ENCODE results near the gene POLR1E.

The POLR1E gene, protein sequence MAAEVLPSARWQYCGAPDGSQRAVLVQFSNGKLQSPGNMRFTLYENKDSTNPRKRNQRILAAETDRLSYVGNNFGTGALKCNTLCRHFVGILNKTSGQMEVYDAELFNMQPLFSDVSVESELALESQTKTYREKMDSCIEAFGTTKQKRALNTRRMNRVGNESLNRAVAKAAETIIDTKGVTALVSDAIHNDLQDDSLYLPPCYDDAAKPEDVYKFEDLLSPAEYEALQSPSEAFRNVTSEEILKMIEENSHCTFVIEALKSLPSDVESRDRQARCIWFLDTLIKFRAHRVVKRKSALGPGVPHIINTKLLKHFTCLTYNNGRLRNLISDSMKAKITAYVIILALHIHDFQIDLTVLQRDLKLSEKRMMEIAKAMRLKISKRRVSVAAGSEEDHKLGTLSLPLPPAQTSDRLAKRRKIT

DNA sequence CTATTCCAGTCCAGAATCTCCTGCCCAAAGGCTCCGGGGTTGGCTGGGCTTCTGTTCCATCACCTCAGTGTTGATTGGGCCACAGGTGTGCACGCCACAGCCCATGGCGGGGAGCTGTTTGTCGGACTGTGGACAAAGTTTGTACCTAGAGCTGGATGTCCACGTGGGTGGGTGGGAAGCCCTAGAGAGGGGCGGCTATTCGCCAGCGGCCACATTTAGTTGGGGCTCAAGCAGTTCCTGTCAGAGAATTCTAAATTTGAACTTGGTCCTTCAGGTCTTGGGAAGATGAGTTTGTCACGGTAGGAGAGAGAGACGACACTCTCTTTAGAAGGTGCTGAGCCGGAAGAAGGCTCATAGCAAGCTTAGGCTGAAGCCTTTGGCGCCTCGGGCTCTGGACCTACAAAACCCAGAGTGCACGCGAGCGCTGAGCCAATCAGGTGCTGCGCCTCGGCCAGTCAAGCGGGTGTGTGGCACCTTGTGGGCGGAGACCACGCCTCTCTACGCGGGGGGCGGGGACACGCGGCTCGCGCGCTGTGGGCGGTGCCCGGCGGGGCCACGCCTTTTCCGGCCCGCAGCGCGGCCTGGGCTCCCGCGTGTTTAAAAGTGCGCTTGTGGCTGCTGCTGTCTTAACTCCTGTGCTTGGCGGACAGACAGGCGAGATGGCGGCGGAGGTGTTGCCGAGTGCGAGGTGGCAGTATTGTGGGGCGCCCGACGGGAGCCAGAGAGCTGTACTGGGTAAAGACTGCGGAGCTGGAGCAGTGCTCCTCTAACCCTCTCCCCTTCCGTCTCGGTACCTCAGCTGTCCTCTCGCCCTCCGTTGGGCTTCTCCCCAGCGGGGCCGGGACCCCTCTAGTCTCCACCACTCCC lies at the start of gene POLR1E:
TSS of gene POLR1E (plus strand) at position 560 of the 867 bp plus-strand sequence. CDS start at position 660, 100 bp downstream.
- Histone ChIP-seq H3K4me3 (ENCODE audit: low read length in 2 of 2) (peak within 1 kb of the TSS; percentile 92 to 97), H3K36me3 (ENCODE audit: control insufficient read depth in 2 of 2, insufficient read depth in 2 of 2, low read length in 2 of 2) (peaks cover 0 to 6% of the 10 kb centered on the region in 2 donors), H3K9me3 (ENCODE audit: control insufficient read depth in 2 of 2, low read length in 2 of 2) (no peaks in the 10 kb centered on the region), H3K4me1 (ENCODE audit: control insufficient read depth in 2 of 2, insufficient read depth in 2 of 2, low read length in 2 of 2) (peaks cover 13 to 20% of the 10 kb centered on the region in 2 donors), H3K27ac (ENCODE audit: low read depth in 2 of 2, low read length in 2 of 2) (peak within 1 kb of the TSS; percentile 42 to 67), H3K27me3 (ENCODE audit: control insufficient read depth in 2 of 2, insufficient read depth in 2 of 2, low read length in 2 of 2) (peaks cover 0 to 4% of the 10 kb centered on the region in 2 donors), H3K9ac (ENCODE audit: low read depth in 1 of 2, low read length in 2 of 2) (peak within 1 kb of the TSS; percentile 75 to 76)

DNA sequence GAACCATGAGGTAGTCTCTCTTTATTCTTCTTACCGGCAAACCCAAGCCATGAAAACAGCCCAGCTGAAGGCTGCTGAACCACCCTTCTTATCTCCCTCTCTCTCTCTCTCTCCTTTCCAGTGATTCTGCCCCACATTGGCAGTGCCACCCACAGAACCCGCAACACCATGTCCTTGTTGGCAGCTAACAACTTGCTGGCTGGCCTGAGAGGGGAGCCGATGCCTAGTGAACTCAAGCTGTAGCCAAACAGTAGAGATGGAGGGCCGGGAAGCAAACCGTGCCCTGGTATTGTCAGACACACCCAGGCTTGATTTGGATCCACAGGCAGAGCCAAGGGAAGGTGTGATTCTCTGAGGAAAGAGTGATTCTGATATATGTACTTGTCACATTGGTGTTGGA lies 49.2 kb upstream of the POLR1E start:
- Histone ChIP-seq H3K36me3 (ENCODE audit: control insufficient read depth in 2 of 2, insufficient read depth in 2 of 2, low read length in 2 of 2) (peaks cover 48 to 82% of the 10 kb centered on the region in 2 donors), H3K27ac (ENCODE audit: low read depth in 2 of 2, low read length in 2 of 2) (no peak overlapping the region)

DNA sequence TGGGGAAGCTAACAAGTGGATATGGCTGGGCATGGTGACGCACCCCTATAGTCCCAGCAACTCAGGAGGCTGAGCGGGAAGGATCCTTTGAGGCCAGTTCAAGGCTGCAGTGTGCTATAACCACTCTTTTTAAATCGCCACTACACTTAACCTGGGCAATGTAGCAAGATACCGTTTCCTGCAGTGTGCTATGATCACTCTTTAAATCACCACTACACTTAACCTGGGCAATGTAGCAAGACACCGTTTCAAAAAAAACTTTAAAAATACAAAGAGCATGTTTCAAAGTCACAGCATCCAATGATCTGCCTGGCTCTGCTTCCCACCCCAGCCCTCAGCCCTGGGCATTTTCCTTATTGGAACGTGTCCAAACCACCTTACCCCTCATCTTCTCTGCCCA lies 48.7 kb upstream of the POLR1E start:
- Histone ChIP-seq H3K9me3 (ENCODE audit: control insufficient read depth in 2 of 2, low read length in 2 of 2) (no peaks in the 10 kb centered on the region), H3K4me1 (ENCODE audit: control insufficient read depth in 2 of 2, insufficient read depth in 2 of 2, low read length in 2 of 2) (no peaks in the 10 kb centered on the region), H3K27ac (ENCODE audit: low read depth in 2 of 2, low read length in 2 of 2) (no peak overlapping the region), H3K36me3 (ENCODE audit: control insufficient read depth in 2 of 2, insufficient read depth in 2 of 2, low read length in 2 of 2) (peaks cover 53 to 84% of the 10 kb centered on the region in 2 donors), H3K9ac (ENCODE audit: low read depth in 1 of 2, low read length in 2 of 2) (no peak overlapping the region), H3K4me3 (ENCODE audit: low read length in 2 of 2) (no peak overlapping the region), H3K27me3 (ENCODE audit: control insufficient read depth in 2 of 2, insufficient read depth in 2 of 2, low read length in 2 of 2) (no peaks in the 10 kb centered on the region)

More for the DNA sequence above, 49.2 kb upstream of the POLR1E start:
- Histone ChIP-seq H3K4me3 (ENCODE audit: low read length in 2 of 2) (no peak overlapping the region), H3K9ac (ENCODE audit: low read depth in 1 of 2, low read length in 2 of 2) (no peak overlapping the region), H3K9me3 (ENCODE audit: control insufficient read depth in 2 of 2, low read length in 2 of 2) (no peaks in the 10 kb centered on the region), H3K4me1 (ENCODE audit: control insufficient read depth in 2 of 2, insufficient read depth in 2 of 2, low read length in 2 of 2) (no peaks in the 10 kb centered on the region), H3K27me3 (ENCODE audit: control insufficient read depth in 2 of 2, insufficient read depth in 2 of 2, low read length in 2 of 2) (no peaks in the 10 kb centered on the region)

DNA sequence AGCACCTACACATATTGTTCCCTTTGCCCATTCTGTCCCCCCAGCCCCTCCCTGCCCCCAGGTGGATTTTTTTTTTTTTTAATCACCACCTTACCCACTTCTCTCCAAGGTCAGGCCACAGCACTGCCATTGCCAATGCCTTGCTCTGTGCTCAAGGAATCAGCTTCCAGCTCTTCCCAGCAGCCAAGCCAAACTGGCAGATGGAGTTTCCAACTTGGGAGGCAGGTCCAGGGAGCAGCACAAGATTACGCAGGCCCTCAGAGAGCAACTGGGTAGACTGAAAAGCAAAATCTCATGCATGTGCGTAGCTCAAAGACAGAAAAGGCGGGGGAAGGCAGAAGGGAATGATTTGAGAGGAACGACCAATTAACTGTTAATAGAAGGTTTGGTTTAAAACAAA lies 48.1 kb upstream of the POLR1E start:
- Histone ChIP-seq H3K4me1 (ENCODE audit: control insufficient read depth in 2 of 2, insufficient read depth in 2 of 2, low read length in 2 of 2) (no peaks in the 10 kb centered on the region), H3K27ac (ENCODE audit: low read depth in 2 of 2, low read length in 2 of 2) (no peak overlapping the region), H3K27me3 (ENCODE audit: control insufficient read depth in 2 of 2, insufficient read depth in 2 of 2, low read length in 2 of 2) (no peaks in the 10 kb centered on the region), H3K4me3 (ENCODE audit: low read length in 2 of 2) (no peak overlapping the region), H3K36me3 (ENCODE audit: control insufficient read depth in 2 of 2, insufficient read depth in 2 of 2, low read length in 2 of 2) (peaks cover 59 to 89% of the 10 kb centered on the region in 2 donors), H3K9ac (ENCODE audit: low read depth in 1 of 2, low read length in 2 of 2) (no peak overlapping the region), H3K9me3 (ENCODE audit: control insufficient read depth in 2 of 2, low read length in 2 of 2) (no peaks in the 10 kb centered on the region)

DNA sequence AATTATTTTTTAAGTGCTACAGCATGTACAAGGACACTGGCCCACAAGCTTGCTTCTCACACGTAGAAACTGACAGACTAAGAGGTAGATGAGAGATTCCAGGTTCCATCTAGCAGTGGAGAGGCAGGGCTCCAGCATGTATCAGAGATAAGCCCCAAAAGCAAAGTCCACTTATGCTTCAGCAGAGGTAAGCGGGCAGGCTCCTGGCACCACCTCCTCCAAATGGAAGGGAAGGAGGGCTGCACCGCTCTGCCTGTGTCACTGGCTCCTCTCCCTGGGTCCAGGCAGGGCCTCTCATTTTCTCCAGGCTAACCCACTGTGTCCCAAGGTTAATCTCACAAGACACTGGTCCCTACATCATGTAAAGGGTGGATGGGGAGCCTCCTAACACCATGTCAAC lies 47.4 kb upstream of the POLR1E start:
- Histone ChIP-seq H3K36me3 (ENCODE audit: control insufficient read depth in 2 of 2, insufficient read depth in 2 of 2, low read length in 2 of 2) (peaks cover 61 to 89% of the 10 kb centered on the region in 2 donors), H3K27ac (ENCODE audit: low read depth in 2 of 2, low read length in 2 of 2) (no peak overlapping the region), H3K4me1 (ENCODE audit: control insufficient read depth in 2 of 2, insufficient read depth in 2 of 2, low read length in 2 of 2) (no peaks in the 10 kb centered on the region), H3K4me3 (ENCODE audit: low read length in 2 of 2) (no peak overlapping the region), H3K9me3 (ENCODE audit: control insufficient read depth in 2 of 2, low read length in 2 of 2) (no peaks in the 10 kb centered on the region), H3K27me3 (ENCODE audit: control insufficient read depth in 2 of 2, insufficient read depth in 2 of 2, low read length in 2 of 2) (no peaks in the 10 kb centered on the region), H3K9ac (ENCODE audit: low read depth in 1 of 2, low read length in 2 of 2) (no peak overlapping the region)

DNA sequence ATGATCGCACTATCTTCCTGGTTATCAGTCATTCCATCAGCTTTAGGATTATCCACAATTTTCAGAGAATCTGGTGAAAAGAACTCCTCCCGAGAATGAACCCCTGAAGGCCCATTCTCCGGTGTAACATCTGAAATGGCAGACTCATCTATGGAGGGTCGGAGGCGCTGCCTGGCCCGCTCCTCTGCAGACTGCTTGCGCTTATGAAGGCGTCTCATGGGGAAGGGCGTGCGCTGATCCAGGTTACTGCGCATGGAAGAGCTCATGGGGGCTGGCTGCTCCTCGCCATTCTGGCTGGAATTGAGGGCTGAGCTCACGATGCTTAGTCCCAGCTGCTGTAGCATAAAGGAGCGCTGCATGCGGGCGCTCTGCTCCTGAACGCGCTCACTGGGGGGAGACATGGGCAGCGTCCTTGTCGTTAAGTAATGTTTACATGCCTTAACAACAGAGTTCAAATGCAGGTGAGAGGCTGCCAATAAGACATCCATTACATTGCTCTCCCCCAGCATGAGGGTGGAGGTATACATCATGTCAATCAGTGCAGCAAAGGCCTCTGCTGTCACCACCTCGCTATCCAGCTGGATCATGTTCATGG lies 43.9 kb upstream of the POLR1E start:
- H3K9ac ChIP-seq (ENCODE audit: low read depth in 1 of 2, low read length in 2 of 2), result no peak overlapping the region
- peaks cover 51 to 57% of the 10 kb centered on the region in 2 donors for H3K36me3 ChIP-seq (ENCODE audit: control insufficient read depth in 2 of 2, insufficient read depth in 2 of 2, low read length in 2 of 2)
- H3K4me1 ChIP-seq (ENCODE audit: control insufficient read depth in 2 of 2, insufficient read depth in 2 of 2, low read length in 2 of 2), result peaks cover 0 to 5% of the 10 kb centered on the region in 2 donors
- H3K27ac ChIP-seq (ENCODE audit: low read depth in 2 of 2, low read length in 2 of 2), result no peak overlapping the region
- no peak overlapping the region for H3K4me3 ChIP-seq (ENCODE audit: low read length in 2 of 2)
- H3K9me3 ChIP-seq (ENCODE audit: control insufficient read depth in 2 of 2, low read length in 2 of 2), result no peaks in the 10 kb centered on the region
- H3K27me3 ChIP-seq (ENCODE audit: control insufficient read depth in 2 of 2, insufficient read depth in 2 of 2, low read length in 2 of 2), result no peaks in the 10 kb centered on the region

DNA sequence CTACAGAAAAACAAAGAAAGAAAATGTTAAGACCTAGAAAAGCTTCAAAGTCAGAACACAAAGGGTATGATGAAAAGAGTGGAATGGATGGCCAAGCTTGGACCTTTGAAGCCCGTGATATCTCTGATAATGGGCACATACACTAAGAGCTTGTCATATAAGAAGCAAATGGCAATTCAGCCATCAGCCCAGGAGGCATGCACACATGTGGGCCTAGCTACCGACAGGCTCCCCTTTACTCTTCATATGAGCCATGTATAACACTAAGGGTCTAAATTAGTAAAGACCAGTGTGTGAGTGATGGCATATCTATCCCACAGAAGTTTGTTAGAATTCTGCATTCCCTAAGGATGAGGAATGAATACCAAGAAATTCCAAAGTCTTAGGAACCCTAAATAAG lies 43.2 kb upstream of the POLR1E start:
- Histone ChIP-seq H3K27ac (ENCODE audit: low read depth in 2 of 2, low read length in 2 of 2) (no peak overlapping the region), H3K9ac (ENCODE audit: low read depth in 1 of 2, low read length in 2 of 2) (no peak overlapping the region), H3K4me1 (ENCODE audit: control insufficient read depth in 2 of 2, insufficient read depth in 2 of 2, low read length in 2 of 2) (peaks cover 0 to 5% of the 10 kb centered on the region in 2 donors)

DNA sequence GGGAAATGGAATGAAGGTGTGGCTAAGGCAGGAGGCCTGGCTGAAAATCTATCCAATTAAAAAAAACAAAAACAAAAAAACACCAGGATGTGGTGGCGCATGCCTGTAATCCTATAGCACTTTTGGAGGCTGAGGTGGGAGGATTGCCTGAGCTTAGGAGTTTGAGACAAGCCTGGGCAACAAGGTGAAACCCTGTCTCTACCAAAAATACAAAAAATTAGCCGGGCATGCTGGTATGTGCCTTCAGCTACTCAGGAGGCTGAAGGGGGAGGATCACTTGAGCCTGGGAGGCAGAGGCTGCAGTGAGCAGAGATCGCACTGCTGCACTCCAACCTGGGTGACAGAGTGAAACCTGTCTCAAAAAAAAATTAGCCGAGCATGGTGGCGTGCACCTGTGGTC lies 42.2 kb upstream of the POLR1E start:
- H3K9ac ChIP-seq (ENCODE audit: low read depth in 1 of 2, low read length in 2 of 2), result no peak overlapping the region
- H3K4me3 ChIP-seq (ENCODE audit: low read length in 2 of 2), result no peak overlapping the region
- H3K9me3 ChIP-seq (ENCODE audit: control insufficient read depth in 2 of 2, low read length in 2 of 2), result no peaks in the 10 kb centered on the region
- H3K4me1 ChIP-seq (ENCODE audit: control insufficient read depth in 2 of 2, insufficient read depth in 2 of 2, low read length in 2 of 2), result peaks cover 0 to 5% of the 10 kb centered on the region in 2 donors
- no peaks in the 10 kb centered on the region for H3K27me3 ChIP-seq (ENCODE audit: control insufficient read depth in 2 of 2, insufficient read depth in 2 of 2, low read length in 2 of 2)
- H3K36me3 ChIP-seq (ENCODE audit: control insufficient read depth in 2 of 2, insufficient read depth in 2 of 2, low read length in 2 of 2), result peaks cover 35 to 40% of the 10 kb centered on the region in 2 donors
- no peak overlapping the region for H3K27ac ChIP-seq (ENCODE audit: low read depth in 2 of 2, low read length in 2 of 2)

More for the DNA sequence above, 43.2 kb upstream of the POLR1E start:
- no peaks in the 10 kb centered on the region for H3K9me3 ChIP-seq (ENCODE audit: control insufficient read depth in 2 of 2, low read length in 2 of 2)
- H3K27me3 ChIP-seq (ENCODE audit: control insufficient read depth in 2 of 2, insufficient read depth in 2 of 2, low read length in 2 of 2), result no peaks in the 10 kb centered on the region
- peaks cover 45 to 50% of the 10 kb centered on the region in 2 donors for H3K36me3 ChIP-seq (ENCODE audit: control insufficient read depth in 2 of 2, insufficient read depth in 2 of 2, low read length in 2 of 2)
- H3K4me3 ChIP-seq (ENCODE audit: low read length in 2 of 2), result no peak overlapping the region

DNA sequence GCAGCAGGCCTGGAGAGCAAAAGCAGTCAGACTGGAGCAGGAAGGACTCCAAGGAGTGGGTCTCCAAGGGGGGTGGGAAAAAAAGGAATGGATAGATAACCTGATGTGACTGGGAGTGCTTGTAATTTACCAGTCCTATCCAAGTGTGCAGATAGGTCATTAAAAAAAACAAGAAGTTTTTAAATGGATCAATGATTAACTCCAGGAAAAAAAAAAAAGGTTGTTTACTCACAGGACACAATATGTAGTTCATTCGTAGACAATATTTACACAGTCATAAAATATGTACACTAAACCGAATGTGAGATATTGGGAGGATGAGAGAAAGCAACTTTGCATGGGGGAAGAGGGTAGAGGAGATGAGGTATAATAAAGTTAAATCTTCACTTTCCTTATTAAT lies 40.9 kb upstream of the POLR1E start:
- peaks cover 27% of the 10 kb centered on the region in 2 donors for H3K36me3 ChIP-seq (ENCODE audit: control insufficient read depth in 2 of 2, insufficient read depth in 2 of 2, low read length in 2 of 2)
- H3K4me1 ChIP-seq (ENCODE audit: control insufficient read depth in 2 of 2, insufficient read depth in 2 of 2, low read length in 2 of 2), result peaks cover 0 to 5% of the 10 kb centered on the region in 2 donors
- H3K27ac ChIP-seq (ENCODE audit: low read depth in 2 of 2, low read length in 2 of 2), result no peak overlapping the region
- no peaks in the 10 kb centered on the region for H3K9me3 ChIP-seq (ENCODE audit: control insufficient read depth in 2 of 2, low read length in 2 of 2)
- no peaks in the 10 kb centered on the region for H3K27me3 ChIP-seq (ENCODE audit: control insufficient read depth in 2 of 2, insufficient read depth in 2 of 2, low read length in 2 of 2)
- H3K9ac ChIP-seq (ENCODE audit: low read depth in 1 of 2, low read length in 2 of 2), result no peak overlapping the region
- H3K4me3 ChIP-seq (ENCODE audit: low read length in 2 of 2), result no peak overlapping the region
